Gastrocnemius medialis (tissue), 4 donors: ENCODE measurements around the gene OVOL3. TPM values are rescaled to one million over a fixed set of nuclear protein-coding genes. Genes with fewer than 3 reads are reported as not detected.

ENCODE experiments used
- ATAC-seq, 2 donors: fragments of 150-250 bp; one replicate each; pipeline ENCODE4 v1.9.1; 2016
- DNase-seq, 2 donors: peaks; one replicate each; pipeline ENCODE4 v3.0.0-alpha.2; 2019
- H3K27ac ChIP-seq, 4 donors: fragments of 200-600 bp; sonication (generic); 1 replicate in 1 of 4; 2 replicates in 3 of 4; pipeline ENCODE4 v1.5.1; 2016 to 2018; ENCODE audit warnings: mild to moderate bottlenecking in 2 of 4, moderate library complexity in 1 of 4
- H3K27me3 ChIP-seq, 3 donors: fragments of 200-600 bp; sonication (generic) in 2 of 3; 1 replicate in 1 of 3; 2 replicates in 2 of 3; pipeline versions ENCODE4 v1.5.1 to v1.6.0; 2016 to 2019; ENCODE audit warnings: mild to moderate bottlenecking in 1 of 3, moderate library complexity in 1 of 3
- H3K36me3 ChIP-seq, 2 donors: fragments of 200-600 bp; sonication (generic) in 1 of 2; one replicate each; pipeline ENCODE4 v1.5.1; 2017 to 2018
- H3K4me1 ChIP-seq, 2 donors: fragments of 200-600 bp; sonication (generic) in 1 of 2; one replicate each; pipeline ENCODE4 v1.5.1; 2016 to 2017; ENCODE audit warnings: mild to moderate bottlenecking in 2 of 2
- H3K4me3 ChIP-seq, 4 donors: fragments of 200-600 bp; sonication (generic) in 3 of 4; 1 replicate in 1 of 4; 2 replicates in 3 of 4; pipeline ENCODE4 v1.5.1; 2016 to 2019; ENCODE audit warnings: mild to moderate bottlenecking in 2 of 4
- H3K9me3 ChIP-seq, 3 donors: fragments of 200-600 bp; sonication (generic) in 2 of 3; 1 replicate in 1 of 3; 2 replicates in 2 of 3; pipeline ENCODE4 v1.5.1; 2016 to 2019
- POLR2A ChIP-seq, 2 donors: fragments of 450-650 bp; IDR thresholded peaks; one replicate each; pipeline ENCODE4 v1.6.1; 2017; ENCODE audit warnings: antibody characterized with exemption in 2 of 2, mild to moderate bottlenecking in 2 of 2, moderate library complexity in 2 of 2
- in situ Hi-C, 4 donors: fragments of 200-750 bp; cut with MboI; loops; one replicate each; pipeline versions ENCODE4 v1.15.0 to v1.8.0; 2017; ENCODE audit warnings: low sequenced_read_pairs in 4 of 4
- intact Hi-C: fragments of 100-400 bp; cut with DNase I; formaldehyde crosslinking; loops from one replicate; pipeline ENCODE4 v1.15.1; 2023; ENCODE audit warnings: low total_unique reads
- total RNA-seq, 4 donors: library from RNA; depleted of rRNA; stranded (reverse); fragments of >200 nt; gene quantifications; one replicate each; pipeline versions ENCODE4 v1.1.0 to v1.2.3, GENCODE V29; 2016
- TF ChIP-seq, protein P1 (sequence below), 5 experiments: fragments of 450-650 bp in 3 of 5; fragments of 200-600 bp in 2 of 5; sonication (generic) in 2 of 5; IDR thresholded peaks in 4 of 5; conservative IDR thresholded peaks in 1 of 5; 1 replicate in 4 of 5; 2 replicates in 1 of 5; pipeline ENCODE4 v1.5.1; 2016 to 2019; ENCODE audit warnings: antibody characterized with exemption in 5 of 5, mild to moderate bottlenecking in 3 of 5, moderate library complexity in 3 of 5

OVOL3 gene
- total RNA-seq, 4 donors from 2014 or later, result not detected

- H3K27me3 ChIP-seq, result no peaks in the 10 kb centered on the region
- ATAC-seq, result peak; percentile 78 to 86
- H3K4me3 ChIP-seq, result peak within 1 kb of the TSS; percentile 90 to 97 (median 92)
- in situ Hi-C loops, result loop anchor here in 1 of 4 donors (25.0 kb wide), 1 partner anchor 377 kb away; the partner anchor contains the start of genes HSPB6 and PROSER3
- TF ChIP-seq, protein P1, sequence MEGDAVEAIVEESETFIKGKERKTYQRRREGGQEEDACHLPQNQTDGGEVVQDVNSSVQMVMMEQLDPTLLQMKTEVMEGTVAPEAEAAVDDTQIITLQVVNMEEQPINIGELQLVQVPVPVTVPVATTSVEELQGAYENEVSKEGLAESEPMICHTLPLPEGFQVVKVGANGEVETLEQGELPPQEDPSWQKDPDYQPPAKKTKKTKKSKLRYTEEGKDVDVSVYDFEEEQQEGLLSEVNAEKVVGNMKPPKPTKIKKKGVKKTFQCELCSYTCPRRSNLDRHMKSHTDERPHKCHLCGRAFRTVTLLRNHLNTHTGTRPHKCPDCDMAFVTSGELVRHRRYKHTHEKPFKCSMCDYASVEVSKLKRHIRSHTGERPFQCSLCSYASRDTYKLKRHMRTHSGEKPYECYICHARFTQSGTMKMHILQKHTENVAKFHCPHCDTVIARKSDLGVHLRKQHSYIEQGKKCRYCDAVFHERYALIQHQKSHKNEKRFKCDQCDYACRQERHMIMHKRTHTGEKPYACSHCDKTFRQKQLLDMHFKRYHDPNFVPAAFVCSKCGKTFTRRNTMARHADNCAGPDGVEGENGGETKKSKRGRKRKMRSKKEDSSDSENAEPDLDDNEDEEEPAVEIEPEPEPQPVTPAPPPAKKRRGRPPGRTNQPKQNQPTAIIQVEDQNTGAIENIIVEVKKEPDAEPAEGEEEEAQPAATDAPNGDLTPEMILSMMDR (IDR thresholded peaks at IDR 0.05 in 4 of 5, conservative IDR thresholded peaks at IDR 0.05 in 1 of 5), result peak in 2 of 5 experiments; percentile 8 to 33
- peak; percentile 98 to 99 for TF ChIP-seq POLR2A (IDR thresholded peaks at IDR 0.05)
- peaks cover 12 to 26% of the 10 kb centered on the region in 2 donors for H3K4me1 ChIP-seq
- intact Hi-C loops, result loop anchor here (1.0 to 2.0 kb wide), 3 partner anchors 12 to 25 kb away; partner anchors contain the start of genes COX7A1, POLR2I and TBCB
- H3K27ac ChIP-seq, result peak within 1 kb of the TSS; percentile 97 to 100 (median 98)
- no peaks in the 10 kb centered on the region for H3K9me3 ChIP-seq
- peaks cover 0 to 25% of the 10 kb centered on the region in 2 donors for H3K36me3 ChIP-seq
- peak; percentile 95 to 97 for DNase-seq
These were observed 28.7 kb downstream of the OVOL3 start, which contains the start of gene CAPNS1 for GRCh38 chr19:36139473-36140303. Gene CAPNS1, plus strand, starts transcription at chr19:36140066. Its CDS starts 946 bp downstream, at chr19:36141012.

- Histone ChIP-seq H3K27me3 (no peaks in the 10 kb centered on the region), H3K27ac (peak overlapping the region; percentile 97 to 100 (median 98)), H3K4me3 (peak overlapping the region; percentile 90 to 97 (median 92)), H3K4me1 (peaks cover 12 to 26% of the 10 kb centered on the region in 2 donors), H3K36me3 (peaks cover 0 to 32% of the 10 kb centered on the region in 2 donors), H3K9me3 (no peaks in the 10 kb centered on the region)
- TF ChIP-seq, protein P1 (IDR thresholded peaks at IDR 0.05 in 4 of 5, conservative IDR thresholded peaks at IDR 0.05 in 1 of 5), result no peak
- peak in 1 of 2 donors; percentile 38 for TF ChIP-seq POLR2A (IDR thresholded peaks at IDR 0.05)
- intact Hi-C loops (loop anchor here (1.0 to 2.0 kb wide), 2 partner anchors 12 to 26 kb away; partner anchors contain the start of genes COX7A1, POLR2I and TBCB), in situ Hi-C loops (loop anchor here in 1 of 4 donors (25.0 kb wide), 1 partner anchor 378 kb away; the partner anchor contains the start of genes HSPB6 and PROSER3)
- ATAC-seq, result peak; percentile 28 to 32
- DNase-seq, result peak; percentile 28 to 41
These were observed 29.5 kb downstream of the OVOL3 start for GRCh38 chr19:36140304-36141038.

DNA sequence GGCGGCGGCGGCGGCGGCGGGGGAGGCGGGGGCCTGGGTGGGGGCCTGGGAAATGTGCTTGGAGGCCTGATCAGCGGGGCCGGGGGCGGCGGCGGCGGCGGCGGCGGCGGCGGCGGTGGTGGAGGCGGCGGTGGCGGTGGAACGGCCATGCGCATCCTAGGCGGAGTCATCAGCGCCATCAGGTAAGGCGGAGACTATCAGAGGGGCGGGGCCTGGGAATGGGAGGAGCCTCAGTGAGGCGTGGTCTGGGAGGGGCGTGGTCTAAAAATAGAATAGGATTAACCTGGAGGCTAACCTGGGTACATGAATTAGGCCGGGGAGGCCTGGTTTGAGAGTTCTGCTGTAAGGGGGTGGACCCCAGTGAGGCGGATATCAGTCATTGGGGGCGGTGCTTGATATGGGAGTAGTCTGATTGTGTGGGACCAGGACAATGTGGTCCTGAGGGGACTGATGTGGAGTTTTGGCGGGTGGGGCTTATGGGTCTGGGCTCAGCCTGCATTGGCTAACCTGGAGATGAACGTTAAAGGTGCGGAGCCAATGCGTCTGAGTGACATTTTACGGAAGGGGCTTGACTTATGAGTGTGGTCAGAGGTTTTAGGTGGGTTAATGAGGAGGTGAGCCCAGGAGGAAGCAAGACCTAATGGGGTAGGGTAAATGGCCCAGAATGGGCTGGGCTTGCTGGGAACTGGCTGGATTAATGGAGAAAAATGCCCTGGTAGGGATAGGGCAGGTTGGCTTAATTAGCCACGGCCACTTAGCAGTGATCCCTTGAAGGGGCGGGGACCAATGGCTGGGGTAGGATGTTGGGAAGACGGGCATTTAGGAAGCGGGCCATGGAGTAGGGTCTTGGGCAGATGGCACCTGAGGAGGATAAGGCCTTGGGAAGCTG is 30.3 kb downstream of the OVOL3 start:
- Histone ChIP-seq H3K27ac (peak overlapping the region; percentile 97 to 100 (median 98)), H3K4me1 (peaks cover 12 to 23% of the 10 kb centered on the region in 2 donors), H3K36me3 (peaks cover 6 to 40% of the 10 kb centered on the region in 2 donors), H3K4me3 (peak overlapping the region; percentile 90 to 97 (median 92)), H3K27me3 (no peaks in the 10 kb centered on the region), H3K9me3 (no peaks in the 10 kb centered on the region)
- ATAC-seq (peak; percentile 73 to 81), DNase-seq (peak; percentile 80 to 90)
- in situ Hi-C loops, result loop anchor here in 1 of 4 donors (25.0 kb wide), 1 partner anchor 379 kb away; the partner anchor contains the start of genes HSPB6 and PROSER3
- peak; percentile 73 to 74 for TF ChIP-seq POLR2A (IDR thresholded peaks at IDR 0.05)
- TF ChIP-seq, protein P1 (IDR thresholded peaks at IDR 0.05 in 4 of 5, conservative IDR thresholded peaks at IDR 0.05 in 1 of 5), result no peak
- intact Hi-C loops, result loop anchor here (2.0 kb wide), 1 partner anchor 26 kb away; the partner anchor contains the start of genes POLR2I and TBCB
